H1 (cell line): Measurements from ENCODE around the gene BTBD9.

Experiments
- BCL11A ChIP-seq, 2 experiments: IDR thresholded peaks; one replicate each; pipeline ENCODE4 v1.6.1; 2011; ENCODE audit warnings: low read depth in 2 of 2, low read length in 2 of 2, mild to moderate bottlenecking in 2 of 2
- CBX5 ChIP-seq: fragments of 300-800, 300-1000 bp; sonication (generic); IDR thresholded peaks from 2 replicates; pipeline ENCODE4 v1.7.1; 2016; ENCODE audit warnings: antibody characterized with exemption, low read length, low read depth
- EP300 ChIP-seq, 2 experiments: IDR thresholded peaks; 1 replicate in 1 of 2; 2 replicates in 1 of 2; pipeline ENCODE4 v1.6.1; 2011 to 2012; ENCODE audit warnings: low read depth in 2 of 2, low read length in 2 of 2, mild to moderate bottlenecking in 2 of 2, borderline replicate concordance in 1 of 2, inconsistent platforms in 1 of 2, moderate library complexity in 1 of 2
- EZH2 ChIP-seq: fragments of 200-600 bp; sonication (generic); IDR thresholded peaks from 2 replicates; pipeline ENCODE4 v1.7.1; 2012; ENCODE audit warnings: low read depth, mild to moderate bottlenecking, moderate library complexity, low read length, inconsistent platforms; ENCODE audit not compliant: severe bottlenecking
- RAD21 ChIP-seq, 2 experiments: IDR thresholded peaks in 1 of 2; conservative IDR thresholded peaks in 1 of 2; 2 replicates each; pipeline ENCODE4 v1.6.1; 2011; ENCODE audit warnings: low read depth in 2 of 2, low read length in 2 of 2, improper control_type of control experiment in 1 of 2, inconsistent platforms in 1 of 2, mild to moderate bottlenecking in 1 of 2, moderate library complexity in 1 of 2
- SUZ12 ChIP-seq: fragments of 200-600 bp; sonication (generic); IDR thresholded peaks from 2 replicates; pipeline ENCODE4 v1.6.1; 2012; ENCODE audit warnings: mild to moderate bottlenecking, inconsistent platforms, low read length, moderate library complexity, mixed read lengths
- TAF1 ChIP-seq: IDR thresholded peaks from 2 replicates; pipeline ENCODE4 v1.6.1; 2011; ENCODE audit warnings: mild to moderate bottlenecking, low read depth, low read length
- TCF12 ChIP-seq: IDR thresholded peaks from 2 replicates; pipeline ENCODE4 v1.6.1; 2011; ENCODE audit warnings: low read depth, mild to moderate bottlenecking, low read length
- TF ChIP-seq, protein P1 (sequence below): IDR thresholded peaks from 2 replicates; pipeline ENCODE4 v1.6.1; 2011; ENCODE audit warnings: low read depth, mild to moderate bottlenecking, low read length; ENCODE audit not compliant: insufficient read depth
- TF ChIP-seq, protein P2 (sequence below), 3 experiments: IDR thresholded peaks; 1 replicate in 2 of 3; 2 replicates in 1 of 3; pipeline versions ENCODE4 v1.5.1 to v1.6.1; 2011; ENCODE audit warnings: low read length in 3 of 3, mild to moderate bottlenecking in 3 of 3, inconsistent platforms in 2 of 3, low read depth in 1 of 3, moderate library complexity in 1 of 3; ENCODE audit not compliant: insufficient read depth in 1 of 3; ENCODE audit errors: control extremely low read depth in 1 of 3

DNA sequence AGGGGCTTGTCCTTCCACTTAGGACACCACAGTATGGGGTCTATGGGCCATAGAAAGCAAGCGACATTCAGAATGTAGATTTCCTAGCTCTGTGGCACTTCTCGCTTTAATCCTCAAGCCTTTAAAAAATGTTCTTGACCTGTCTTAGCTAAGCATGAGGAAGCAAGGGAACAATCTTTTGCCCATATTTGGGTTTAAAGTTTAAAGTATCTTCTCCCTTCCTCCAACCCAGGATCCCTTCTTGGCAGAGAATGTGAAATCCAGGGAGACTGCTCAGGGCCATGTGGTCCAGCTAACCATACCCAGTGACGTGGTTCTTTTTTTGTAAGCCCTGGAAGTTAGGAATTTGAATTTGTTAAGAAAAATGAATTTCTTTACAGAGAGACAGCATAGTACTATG, 289.9 kb downstream of the BTBD9 start:
- TF ChIP-seq, protein P1, sequence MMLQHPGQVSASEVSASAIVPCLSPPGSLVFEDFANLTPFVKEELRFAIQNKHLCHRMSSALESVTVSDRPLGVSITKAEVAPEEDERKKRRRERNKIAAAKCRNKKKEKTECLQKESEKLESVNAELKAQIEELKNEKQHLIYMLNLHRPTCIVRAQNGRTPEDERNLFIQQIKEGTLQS: no peak
- TF ChIP-seq TCF12 (no peak), TAF1 (no peak), EP300 (IDR thresholded peaks at IDR 0.05; ENCODE audit: borderline replicate concordance in 1 of 2, low read depth in 2 of 2, low read length in 2 of 2) (no peak), SUZ12 (no peak), RAD21 (IDR thresholded peaks at IDR 0.05 in 1 of 2, conservative IDR thresholded peaks at IDR 0.05 in 1 of 2; ENCODE audit: low read depth in 2 of 2, low read length in 2 of 2) (no peak), BCL11A (IDR thresholded peaks at IDR 0.05; ENCODE audit: low read depth in 2 of 2, low read length in 2 of 2) (no peak), EZH2 (no peak), CBX5 (no peak)
- TF ChIP-seq, protein P2, sequence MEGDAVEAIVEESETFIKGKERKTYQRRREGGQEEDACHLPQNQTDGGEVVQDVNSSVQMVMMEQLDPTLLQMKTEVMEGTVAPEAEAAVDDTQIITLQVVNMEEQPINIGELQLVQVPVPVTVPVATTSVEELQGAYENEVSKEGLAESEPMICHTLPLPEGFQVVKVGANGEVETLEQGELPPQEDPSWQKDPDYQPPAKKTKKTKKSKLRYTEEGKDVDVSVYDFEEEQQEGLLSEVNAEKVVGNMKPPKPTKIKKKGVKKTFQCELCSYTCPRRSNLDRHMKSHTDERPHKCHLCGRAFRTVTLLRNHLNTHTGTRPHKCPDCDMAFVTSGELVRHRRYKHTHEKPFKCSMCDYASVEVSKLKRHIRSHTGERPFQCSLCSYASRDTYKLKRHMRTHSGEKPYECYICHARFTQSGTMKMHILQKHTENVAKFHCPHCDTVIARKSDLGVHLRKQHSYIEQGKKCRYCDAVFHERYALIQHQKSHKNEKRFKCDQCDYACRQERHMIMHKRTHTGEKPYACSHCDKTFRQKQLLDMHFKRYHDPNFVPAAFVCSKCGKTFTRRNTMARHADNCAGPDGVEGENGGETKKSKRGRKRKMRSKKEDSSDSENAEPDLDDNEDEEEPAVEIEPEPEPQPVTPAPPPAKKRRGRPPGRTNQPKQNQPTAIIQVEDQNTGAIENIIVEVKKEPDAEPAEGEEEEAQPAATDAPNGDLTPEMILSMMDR (IDR thresholded peaks at IDR 0.05; ENCODE audit: control extremely low read depth in 1 of 3, insufficient read depth in 1 of 3, low read depth in 1 of 3, low read length in 3 of 3): no peak
